A549 (cell line): ENCODE data around the gene PVALEF. TPM values are rescaled to one million over a fixed set of nuclear protein-coding genes. Genes with fewer than 3 reads are reported as not detected.

ENCODE experiments used
- ATAC-seq, 2 experiments: fragments of 200-7000 bp in 1 of 2; fragments of >200 bp in 1 of 2; cut with Nextera tagmentation in 1 of 2; cut with Tn5 transposase in 1 of 2; 3 replicates each; pipeline versions ENCODE4 v1.8.0 to v1.9.1; 2018 to 2020; ENCODE audit warnings: mild to moderate bottlenecking in 1 of 2, moderate library complexity in 1 of 2
- CTCF ChIA-PET: fragments of 300-600 bp; sonication (Branson Sonifier 250); formaldehyde crosslinking; extraction: SDS; loops from one replicate; lab custom pipeline; 2021; ENCODE audit warnings: antibody characterized with exemption, inconsistent platforms; lab: Yijun Ruan, JAX
- POLR2A ChIA-PET: fragments of 350-600 bp; formaldehyde crosslinking; extraction: SDS; loops from one replicate; lab custom pipeline; 2021; ENCODE audit warnings: antibody characterized with exemption, inconsistent platforms; lab: Yijun Ruan, JAX
- DNase-seq, 2 experiments: peaks; one replicate each; pipeline versions ENCODE4 v3.0.0 to v3.0.0-alpha.2; 2011 to 2016; ENCODE audit warnings: low read depth in 1 of 2, low spot score in 1 of 2
- FAIRE-seq: peaks from 2 replicates; lab custom pipeline; 2011; peaks lifted over from hg19 to GRCh38; lab: Jason Lieb, UNC
- H3K27ac ChIP-seq, 2 experiments: fragments of >200 bp; sonication (Bioruptor Twin); formaldehyde crosslinking; 3 replicates each; pipeline ENCODE4 v1.5.1; 2016 to 2017
- H3K4me1 ChIP-seq: fragments of >200 bp; sonication (Bioruptor Twin); formaldehyde crosslinking; 3 replicates; pipeline ENCODE4 v1.6.1; 2016
- H3K4me2 ChIP-seq: fragments of >200 bp; sonication (Bioruptor Twin); formaldehyde crosslinking; 3 replicates; pipeline ENCODE4 v1.6.1; 2016
- H3K4me3 ChIP-seq: fragments of >200 bp; sonication (Bioruptor Twin); formaldehyde crosslinking; 3 replicates; pipeline ENCODE4 v1.5.1; 2016
- H3K9me3 ChIP-seq: fragments of >200 bp; sonication (Bioruptor Twin); formaldehyde crosslinking; 3 replicates; pipeline ENCODE4 v1.6.1; 2016
- CHD4 ChIP-seq: fragments of 200-600 bp; sonication (generic); IDR thresholded peaks from 2 replicates; pipeline ENCODE4 v1.6.1; 2016; ENCODE audit warnings: antibody characterized with exemption, mild to moderate bottlenecking, borderline replicate concordance
- EHMT2 ChIP-seq: fragments of 200-600 bp; sonication (generic); IDR thresholded peaks from 2 replicates; pipeline ENCODE4 v1.6.1; 2016; ENCODE audit warnings: antibody characterized with exemption, low read depth, mild to moderate bottlenecking, moderate library complexity
- EP300 ChIP-seq, 2 experiments: fragments of >200 bp; sonication (Bioruptor Twin); formaldehyde crosslinking; IDR thresholded peaks; 2 replicates in 1 of 2; 3 replicates in 1 of 2; pipeline ENCODE4 v1.6.1; 2016 to 2017
- HOXB5 ChIP-seq: fragments of 250-450 bp; sonication (Bioruptor Pico); IDR thresholded peaks from 2 replicates; pipeline ENCODE4 v1.5.0; 2020; ENCODE audit warnings: mild to moderate bottlenecking, moderate library complexity
- MAZ ChIP-seq: fragments of 150-350 bp; IDR thresholded peaks from 2 replicates; pipeline ENCODE4 v1.6.1; 2014; ENCODE audit warnings: antibody characterized with exemption, low read depth, low read length, borderline replicate concordance
- MYC ChIP-seq: IDR thresholded peaks from 2 replicates; pipeline ENCODE4 v1.6.1; 2012; ENCODE audit warnings: mild to moderate bottlenecking, inconsistent platforms, low read length, improper control_type of control experiment, borderline replicate concordance
- NPAS2 ChIP-seq: fragments of 250-450 bp; sonication (Bioruptor Pico); IDR thresholded peaks from 2 replicates; pipeline ENCODE4 v1.8.0; 2022; ENCODE audit warnings: mild to moderate bottlenecking, moderate library complexity, borderline replicate concordance
- NR3C1 ChIP-seq: fragments of >200 bp; sonication (Bioruptor Twin); formaldehyde crosslinking; IDR thresholded peaks from 3 replicates; pipeline ENCODE4 v1.6.1; 2017
- PHF8 ChIP-seq: fragments of 200-600 bp; sonication (generic); IDR thresholded peaks from 2 replicates; pipeline ENCODE4 v1.6.1; 2016; ENCODE audit warnings: low read depth, mild to moderate bottlenecking, antibody characterized with exemption, moderate library complexity, borderline replicate concordance
- POLR2AphosphoS2 ChIP-seq: conservative IDR thresholded peaks from 2 replicates; pipeline ENCODE4 v1.6.1; 2012; ENCODE audit warnings: low read length, improper control_type of control experiment, inconsistent platforms
- RARB ChIP-seq: fragments of 250-450 bp; sonication (Bioruptor Pico); IDR thresholded peaks from 2 replicates; pipeline ENCODE4 v1.8.0; 2021; ENCODE audit warnings: mild to moderate bottlenecking, moderate library complexity
- RCOR1 ChIP-seq: fragments of 150-350 bp; IDR thresholded peaks from 2 replicates; pipeline ENCODE4 v1.6.1; 2014; ENCODE audit warnings: antibody characterized with exemption, low read length, low read depth
- RFX5 ChIP-seq: fragments of 450-650 bp; IDR thresholded peaks from 2 replicates; pipeline ENCODE4 v1.7.1; 2014; ENCODE audit warnings: antibody characterized with exemption, mild to moderate bottlenecking, moderate library complexity
- ZC3H11A ChIP-seq: fragments of 450-650 bp; IDR thresholded peaks from 2 replicates; pipeline ENCODE4 v1.6.1; 2014; ENCODE audit warnings: antibody characterized with exemption, mild to moderate bottlenecking
- WGBS: methylation state at CpG from one replicate; pipeline ENCODE4 v1.1.6; 2017; ENCODE audit errors: missing lambda C conversion rate; 5-methylcytosine and 5-hydroxymethylcytosine counted together
- polyA plus RNA-seq, 4 experiments: library from polyadenylated mRNA; depleted of rRNA in 3 of 4; stranded (reverse); fragments of >200 nt; fragmentation: RNase III in 1 of 4; extraction: RNeasy Plus Mini Kit Qiagen cat#74134 plus additional on column Dnase treatment in 1 of 4; gene quantifications; 2 replicates in 3 of 4; 3 replicates in 1 of 4; pipeline ENCODE4 v1.2.3, GENCODE V29; 2011 to 2017
- TF ChIP-seq, protein P1 (sequence below): fragments of 150-350 bp; IDR thresholded peaks from 2 replicates; pipeline ENCODE4 v1.6.1; 2014; ENCODE audit warnings: low read depth, mild to moderate bottlenecking, low read length
- TF ChIP-seq, protein P2 (sequence below): fragments of >200 bp; sonication (Bioruptor Twin); formaldehyde crosslinking; IDR thresholded peaks from 3 replicates; pipeline ENCODE4 v1.5.1; 2016
- TF ChIP-seq, protein P3 (sequence below): fragments of 250-450 bp; sonication (Bioruptor Pico); IDR thresholded peaks from 2 replicates; pipeline ENCODE4 v1.5.0; 2021; ENCODE audit warnings: mild to moderate bottlenecking, moderate library complexity, borderline replicate concordance
- TF ChIP-seq, protein P4 (sequence below): IDR thresholded peaks from 2 replicates; pipeline ENCODE4 v1.6.1; 2012

PVALEF gene
- polyA plus RNA-seq, 2 of the 4 experiments (the other 2 are of a cell fraction) = not detected

DNA sequence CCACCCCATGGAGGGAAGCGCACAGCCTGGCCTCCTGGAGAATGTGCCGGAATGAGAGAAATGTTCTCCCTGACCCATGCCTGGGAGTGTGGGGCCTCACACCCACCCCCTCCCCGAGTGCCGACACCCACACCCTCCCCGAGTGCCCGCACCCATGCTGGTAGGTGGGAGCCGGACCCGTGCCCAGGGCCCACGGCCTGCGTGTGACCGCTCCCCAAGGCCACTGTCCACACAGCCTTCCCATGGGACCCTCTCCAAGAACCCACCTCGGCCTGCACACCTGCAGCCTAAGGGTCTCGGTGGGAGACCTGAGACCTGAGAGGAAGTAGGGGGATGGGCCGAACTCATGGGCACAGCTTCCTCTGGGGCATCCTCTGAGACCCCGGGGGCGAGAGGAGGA, 3.3 kb upstream of the PVALEF start:
- no peaks in the 10 kb centered on the region for H3K9me3 ChIP-seq
- no peak overlapping the region for H3K4me3 ChIP-seq
- no peak for FAIRE-seq
- H3K4me1 ChIP-seq = peaks cover 6% of the 10 kb centered on the region; the same call in 2 of the 3 replicates
- H3K4me2 ChIP-seq = no peak overlapping the region
- no peak for ATAC-seq
- 63% methylated on average over 7 of the region's 16 CpGs for WGBS
- CTCF ChIA-PET = interaction anchor here (1.0 to 2.0 kb wide), 4 partner anchors 18 to 86 kb away, joined by 3 to 7 read pairs (median 5); no protein-coding TSS in a partner anchor
- POLR2A ChIA-PET = no interaction called here
- TF ChIP-seq, protein P1, sequence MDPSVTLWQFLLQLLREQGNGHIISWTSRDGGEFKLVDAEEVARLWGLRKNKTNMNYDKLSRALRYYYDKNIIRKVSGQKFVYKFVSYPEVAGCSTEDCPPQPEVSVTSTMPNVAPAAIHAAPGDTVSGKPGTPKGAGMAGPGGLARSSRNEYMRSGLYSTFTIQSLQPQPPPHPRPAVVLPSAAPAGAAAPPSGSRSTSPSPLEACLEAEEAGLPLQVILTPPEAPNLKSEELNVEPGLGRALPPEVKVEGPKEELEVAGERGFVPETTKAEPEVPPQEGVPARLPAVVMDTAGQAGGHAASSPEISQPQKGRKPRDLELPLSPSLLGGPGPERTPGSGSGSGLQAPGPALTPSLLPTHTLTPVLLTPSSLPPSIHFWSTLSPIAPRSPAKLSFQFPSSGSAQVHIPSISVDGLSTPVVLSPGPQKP = no peak
- TF ChIP-seq RARB (no peak), MAZ (no peak), EHMT2 (no peak), NPAS2 (no peak)
- TF ChIP-seq, protein P2, sequence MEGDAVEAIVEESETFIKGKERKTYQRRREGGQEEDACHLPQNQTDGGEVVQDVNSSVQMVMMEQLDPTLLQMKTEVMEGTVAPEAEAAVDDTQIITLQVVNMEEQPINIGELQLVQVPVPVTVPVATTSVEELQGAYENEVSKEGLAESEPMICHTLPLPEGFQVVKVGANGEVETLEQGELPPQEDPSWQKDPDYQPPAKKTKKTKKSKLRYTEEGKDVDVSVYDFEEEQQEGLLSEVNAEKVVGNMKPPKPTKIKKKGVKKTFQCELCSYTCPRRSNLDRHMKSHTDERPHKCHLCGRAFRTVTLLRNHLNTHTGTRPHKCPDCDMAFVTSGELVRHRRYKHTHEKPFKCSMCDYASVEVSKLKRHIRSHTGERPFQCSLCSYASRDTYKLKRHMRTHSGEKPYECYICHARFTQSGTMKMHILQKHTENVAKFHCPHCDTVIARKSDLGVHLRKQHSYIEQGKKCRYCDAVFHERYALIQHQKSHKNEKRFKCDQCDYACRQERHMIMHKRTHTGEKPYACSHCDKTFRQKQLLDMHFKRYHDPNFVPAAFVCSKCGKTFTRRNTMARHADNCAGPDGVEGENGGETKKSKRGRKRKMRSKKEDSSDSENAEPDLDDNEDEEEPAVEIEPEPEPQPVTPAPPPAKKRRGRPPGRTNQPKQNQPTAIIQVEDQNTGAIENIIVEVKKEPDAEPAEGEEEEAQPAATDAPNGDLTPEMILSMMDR = no peak
- DNase-seq = no peak
- H3K27ac ChIP-seq = no peak overlapping the region

DNA sequence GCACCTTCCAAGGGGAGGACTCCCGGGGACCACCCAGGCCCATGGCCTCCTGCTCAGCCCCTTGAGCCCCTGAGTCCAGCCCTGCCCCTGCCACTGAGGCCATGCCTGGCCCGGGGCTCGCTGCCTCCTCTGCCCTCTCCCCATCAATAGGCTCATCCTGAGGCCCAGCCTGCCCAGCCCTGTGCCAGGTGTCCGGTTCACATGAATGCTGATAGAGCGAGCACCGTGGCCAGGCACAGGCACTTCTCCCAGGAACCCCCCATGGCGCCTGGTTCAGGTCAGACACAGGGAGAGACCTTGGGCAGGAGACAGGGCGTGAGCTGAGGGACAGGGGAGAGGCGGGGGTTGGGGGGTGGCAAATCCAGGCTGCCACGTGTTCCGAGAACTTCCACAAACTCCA, 2.8 kb upstream of the PVALEF start:
- 68% methylated on average over 11 of the region's 11 CpGs for WGBS
- Histone ChIP-seq H3K4me2 (no peak overlapping the region), H3K4me1 (peaks cover 6% of the 10 kb centered on the region; the same call in 2 of the 3 replicates), H3K9me3 (no peaks in the 10 kb centered on the region), H3K27ac (no peak overlapping the region), H3K4me3 (no peak overlapping the region)
- ChIA-PET CTCF (interaction anchor here (1.0 to 2.0 kb wide), 4 partner anchors 18 to 86 kb away, joined by 3 to 7 read pairs (median 5); no protein-coding TSS in a partner anchor), POLR2A (no interaction called here)
- TF ChIP-seq, protein P3, sequence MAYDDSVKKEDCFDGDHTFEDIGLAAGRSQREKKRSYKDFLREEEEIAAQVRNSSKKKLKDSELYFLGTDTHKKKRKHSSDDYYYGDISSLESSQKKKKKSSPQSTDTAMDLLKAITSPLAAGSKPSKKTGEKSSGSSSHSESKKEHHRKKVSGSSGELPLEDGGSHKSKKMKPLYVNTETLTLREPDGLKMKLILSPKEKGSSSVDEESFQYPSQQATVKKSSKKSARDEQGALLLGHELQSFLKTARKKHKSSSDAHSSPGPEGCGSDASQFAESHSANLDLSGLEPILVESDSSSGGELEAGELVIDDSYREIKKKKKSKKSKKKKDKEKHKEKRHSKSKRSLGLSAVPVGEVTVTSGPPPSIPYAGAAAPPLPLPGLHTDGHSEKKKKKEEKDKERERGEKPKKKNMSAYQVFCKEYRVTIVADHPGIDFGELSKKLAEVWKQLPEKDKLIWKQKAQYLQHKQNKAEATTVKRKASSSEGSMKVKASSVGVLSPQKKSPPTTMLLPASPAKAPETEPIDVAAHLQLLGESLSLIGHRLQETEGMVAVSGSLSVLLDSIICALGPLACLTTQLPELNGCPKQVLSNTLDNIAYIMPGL (CRISPR knock-in tag) = no peak
- TF ChIP-seq MAZ (no peak), PHF8 (no peak), MYC (no peak), EHMT2 (no peak), NPAS2 (no peak), RCOR1 (no peak), EP300 (IDR thresholded peaks at IDR 0.05) (no peak), POLR2AphosphoS2 (no peak), CHD4 (no peak), ZC3H11A (no peak), NR3C1 (no peak), HOXB5 (CRISPR knock-in tag) (no peak), RFX5 (no peak)
- TF ChIP-seq, protein P2 = no peak
- TF ChIP-seq, protein P4, sequence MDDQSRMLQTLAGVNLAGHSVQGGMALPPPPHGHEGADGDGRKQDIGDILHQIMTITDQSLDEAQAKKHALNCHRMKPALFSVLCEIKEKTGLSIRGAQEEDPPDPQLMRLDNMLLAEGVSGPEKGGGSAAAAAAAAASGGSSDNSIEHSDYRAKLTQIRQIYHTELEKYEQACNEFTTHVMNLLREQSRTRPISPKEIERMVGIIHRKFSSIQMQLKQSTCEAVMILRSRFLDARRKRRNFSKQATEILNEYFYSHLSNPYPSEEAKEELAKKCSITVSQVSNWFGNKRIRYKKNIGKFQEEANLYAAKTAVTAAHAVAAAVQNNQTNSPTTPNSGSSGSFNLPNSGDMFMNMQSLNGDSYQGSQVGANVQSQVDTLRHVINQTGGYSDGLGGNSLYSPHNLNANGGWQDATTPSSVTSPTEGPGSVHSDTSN = no peak
- DNase-seq = no peak
- no peak for FAIRE-seq
- ATAC-seq = no peak
